Measurements from ENCODE around the gene NAA35.

GRCh38 chr9:85995599-85995998 is 54.7 kb downstream of the NAA35 start:
- no peak for TF ChIP-seq ZC3H10 (CRISPR knock-in tag; IDR thresholded peaks at IDR 0.05)
- no peak for TF ChIP-seq CREB5 (CRISPR knock-in tag; IDR thresholded peaks at IDR 0.05; ENCODE audit: low read depth)
- TF ChIP-seq TSHZ2 (CRISPR knock-in tag; IDR thresholded peaks at IDR 0.05) = no peak
- TF ChIP-seq ZFP3 (CRISPR knock-in tag; IDR thresholded peaks at IDR 0.05) = no peak
- TF ChIP-seq TCF4 (CRISPR knock-in tag; IDR thresholded peaks at IDR 0.05; ENCODE audit: borderline replicate concordance) = no peak
